HG02938 (cell line): ENCODE measurements around the gene PIGV.

ENCODE experiments used
- ATAC-seq: cut with Tn5 transposase; IDR thresholded peaks from one replicate; pipeline ENCODE4 v1.9.1; 2021; ENCODE audit warnings: mild to moderate bottlenecking, moderate library complexity; ENCODE audit not compliant: unreplicated experiment

Gene PIGV

DNA sequence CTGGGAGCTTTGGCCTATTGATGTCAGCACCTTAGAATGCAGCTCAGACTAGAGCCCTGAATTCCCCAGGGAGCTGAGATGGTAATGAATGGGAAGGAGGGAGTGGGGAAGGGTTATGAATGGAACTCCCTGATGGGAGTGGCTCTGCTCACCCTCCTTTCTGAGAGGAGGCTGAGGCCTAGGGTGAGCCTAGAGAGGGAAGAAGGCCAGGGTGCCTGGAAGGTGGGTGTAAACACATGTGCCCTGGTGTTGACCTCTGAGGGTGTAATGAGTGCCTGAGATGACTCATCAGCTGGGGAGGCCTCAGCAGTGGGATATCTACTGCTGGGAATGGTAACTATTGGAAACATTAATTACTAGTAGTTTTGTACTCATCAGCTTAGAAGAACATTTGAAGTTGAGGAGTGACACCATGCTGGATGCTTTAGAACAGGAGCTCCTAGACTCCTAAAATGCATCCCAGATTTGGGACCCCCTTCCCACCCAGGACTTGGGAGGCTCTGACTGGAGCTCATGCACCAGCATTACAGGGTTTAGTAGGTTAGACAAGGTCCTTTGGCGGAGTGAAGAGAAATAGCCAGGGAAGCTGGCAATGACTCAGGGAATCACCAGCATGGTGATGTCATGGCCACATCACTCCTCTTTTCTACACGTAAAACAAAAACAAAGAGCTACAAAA is 16.0 kb upstream of the PIGV start:
- ATAC-seq: no peak

DNA sequence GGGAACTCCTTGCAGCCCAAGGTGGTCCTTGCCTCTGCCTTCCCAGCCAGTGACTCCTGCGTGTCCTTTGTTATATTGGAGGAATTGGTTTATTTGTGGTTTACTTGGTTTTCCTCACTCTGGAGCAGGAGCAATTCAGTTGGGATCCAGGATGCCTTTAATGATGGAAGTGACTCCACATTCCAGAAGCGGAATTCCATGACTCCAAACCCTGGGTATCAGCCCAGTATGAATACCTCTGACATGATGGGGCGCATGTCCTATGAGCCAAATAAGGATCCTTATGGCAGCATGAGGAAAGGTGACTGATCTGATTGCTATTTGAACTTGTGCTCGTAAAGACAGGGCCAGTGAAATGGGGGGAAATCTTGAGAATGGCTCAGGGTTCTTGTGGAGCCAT is 15.1 kb upstream of the PIGV start:
- no peak for ATAC-seq

DNA sequence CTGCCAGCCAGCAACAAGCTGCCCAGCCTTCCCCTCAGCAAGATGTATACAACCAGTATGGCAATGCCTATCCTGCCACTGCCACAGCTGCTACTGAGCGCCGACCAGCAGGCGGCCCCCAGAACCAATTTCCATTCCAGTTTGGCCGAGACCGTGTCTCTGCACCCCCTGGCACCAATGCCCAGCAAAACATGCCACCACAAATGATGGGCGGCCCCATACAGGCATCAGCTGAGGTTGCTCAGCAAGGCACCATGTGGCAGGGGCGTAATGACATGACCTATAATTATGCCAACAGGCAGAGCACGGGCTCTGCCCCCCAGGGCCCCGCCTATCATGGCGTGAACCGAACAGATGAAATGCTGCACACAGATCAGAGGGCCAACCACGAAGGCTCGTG is 13.3 kb upstream of the PIGV start:
- no peak for ATAC-seq

DNA sequence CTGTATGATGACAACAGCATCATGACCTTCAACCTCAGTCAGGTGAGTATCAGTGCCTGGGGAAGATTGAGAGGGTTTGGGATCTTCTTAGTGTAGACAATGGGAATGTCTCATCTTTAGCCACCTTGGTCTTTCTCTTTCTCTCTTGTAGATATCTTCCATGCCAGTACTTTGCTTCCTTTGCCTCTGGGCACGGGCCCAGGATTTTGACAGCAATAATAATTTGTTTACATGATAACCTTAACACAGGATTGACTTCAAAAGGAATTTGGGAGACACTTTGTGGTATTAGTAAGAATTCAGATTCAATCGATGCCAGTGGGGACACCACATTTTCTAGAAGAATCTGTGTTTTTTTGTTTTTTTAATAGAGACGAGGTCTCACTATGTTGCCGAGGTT is 12.1 kb upstream of the PIGV start:
- no peak for ATAC-seq

DNA sequence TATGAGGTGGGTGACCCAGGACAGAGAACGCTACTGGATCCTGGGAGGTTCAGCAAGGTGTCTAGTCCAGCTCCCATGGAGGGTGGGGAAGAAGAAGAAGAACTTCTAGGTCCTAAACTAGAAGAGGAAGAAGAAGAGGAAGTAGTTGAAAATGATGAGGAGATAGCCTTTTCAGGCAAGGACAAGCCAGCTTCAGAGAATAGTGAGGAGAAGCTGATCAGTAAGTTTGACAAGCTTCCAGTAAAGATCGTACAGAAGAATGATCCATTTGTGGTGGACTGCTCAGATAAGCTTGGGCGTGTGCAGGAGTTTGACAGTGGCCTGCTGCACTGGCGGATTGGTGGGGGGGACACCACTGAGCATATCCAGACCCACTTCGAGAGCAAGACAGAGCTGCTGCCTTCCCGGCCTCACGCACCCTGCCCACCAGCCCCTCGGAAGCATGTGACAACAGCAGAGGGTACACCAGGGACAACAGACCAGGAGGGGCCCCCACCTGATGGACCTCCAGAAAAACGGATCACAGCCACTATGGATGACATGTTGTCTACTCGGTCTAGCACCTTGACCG is 8.6 kb upstream of the PIGV start:
- ATAC-seq: no peak

DNA sequence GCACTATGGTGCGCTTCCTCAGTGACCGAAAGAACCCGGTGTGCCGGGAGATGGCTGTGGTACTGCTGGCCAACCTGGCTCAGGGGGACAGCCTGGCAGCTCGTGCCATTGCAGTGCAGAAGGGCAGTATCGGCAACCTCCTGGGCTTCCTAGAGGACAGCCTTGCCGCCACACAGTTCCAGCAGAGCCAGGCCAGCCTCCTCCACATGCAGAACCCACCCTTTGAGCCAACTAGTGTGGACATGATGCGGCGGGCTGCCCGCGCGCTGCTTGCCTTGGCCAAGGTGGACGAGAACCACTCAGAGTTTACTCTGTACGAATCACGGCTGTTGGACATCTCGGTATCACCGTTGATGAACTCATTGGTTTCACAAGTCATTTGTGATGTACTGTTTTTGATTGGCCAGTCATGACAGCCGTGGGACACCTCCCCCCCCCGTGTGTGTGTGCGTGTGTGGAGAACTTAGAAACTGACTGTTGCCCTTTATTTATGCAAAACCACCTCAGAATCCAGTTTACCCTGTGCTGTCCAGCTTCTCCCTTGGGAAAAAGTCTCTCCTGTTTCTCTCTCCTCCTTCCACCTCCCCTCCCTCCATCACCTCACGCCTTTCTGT is 7.3 kb upstream of the PIGV start:
- ATAC-seq: no peak

GRCh38 chr1:26781206-26781825 is 6.4 kb upstream of the PIGV start:
- ATAC-seq: no peak

- no peak for ATAC-seq
Observed at GRCh38 chr1:26782521-26783212, 5.1 kb upstream of the PIGV start.

DNA sequence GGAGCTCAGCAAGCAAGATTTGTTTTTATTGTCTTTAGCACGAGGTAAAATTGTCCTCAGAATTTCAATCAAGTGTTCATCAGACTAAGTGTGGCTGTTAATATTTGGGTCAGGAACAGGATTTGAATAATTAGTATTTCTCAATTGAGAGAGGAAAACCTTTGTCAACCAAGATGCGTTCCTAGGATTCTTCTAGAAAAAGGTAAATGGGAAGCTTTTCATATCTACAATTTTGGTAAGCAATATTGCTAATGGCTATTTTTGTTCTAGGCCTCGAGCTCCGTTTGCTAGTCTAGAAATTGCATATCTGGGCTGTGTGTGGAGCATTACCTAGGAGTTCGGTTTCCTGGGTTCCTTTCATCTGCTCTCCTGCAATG is 4.1 kb upstream of the PIGV start:
- no peak for ATAC-seq

DNA sequence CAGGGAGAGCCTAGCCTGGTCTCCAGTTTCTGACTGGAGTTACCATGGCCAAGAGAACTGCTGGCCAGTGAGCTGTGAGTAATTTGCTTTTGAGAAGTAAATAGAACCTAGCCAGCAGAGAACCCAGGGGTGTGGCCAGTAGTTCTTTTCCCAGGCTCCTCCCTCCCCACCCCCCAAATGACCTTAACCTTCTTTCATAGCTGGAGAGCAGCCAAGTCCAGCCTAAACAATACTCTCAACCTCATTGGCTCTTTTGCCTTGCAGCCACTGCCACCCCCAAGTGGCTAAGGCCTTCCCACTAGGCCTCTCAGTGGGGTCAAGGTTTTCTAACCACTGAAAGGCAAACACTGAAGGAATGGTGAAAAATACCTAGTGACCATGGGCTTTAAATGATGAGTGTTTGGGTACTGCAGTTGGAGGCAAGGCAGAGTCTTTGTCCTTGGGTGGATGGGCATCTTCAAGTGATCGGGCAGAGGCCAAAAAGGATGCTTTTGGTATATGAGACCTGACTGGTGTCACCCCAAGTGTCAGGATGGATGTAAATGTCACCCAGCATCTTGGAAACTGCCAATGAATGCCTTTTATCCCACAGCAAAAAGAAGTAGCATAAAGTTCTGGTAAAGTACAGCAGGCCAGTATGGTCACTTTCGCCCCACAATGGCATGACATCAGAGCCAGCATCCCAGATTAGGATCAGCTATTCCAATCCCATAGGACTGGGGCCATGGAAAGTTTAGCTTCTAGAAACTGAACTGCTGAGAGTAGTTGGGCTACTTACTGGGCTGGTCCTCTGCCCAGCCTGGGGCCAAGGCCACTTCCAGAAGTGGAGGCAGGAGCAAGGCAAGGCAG is 3.5 kb upstream of the PIGV start:
- no peak for ATAC-seq

- no peak for ATAC-seq
Observed at GRCh38 chr1:26784886-26785285, 2.9 kb upstream of the PIGV start.

DNA sequence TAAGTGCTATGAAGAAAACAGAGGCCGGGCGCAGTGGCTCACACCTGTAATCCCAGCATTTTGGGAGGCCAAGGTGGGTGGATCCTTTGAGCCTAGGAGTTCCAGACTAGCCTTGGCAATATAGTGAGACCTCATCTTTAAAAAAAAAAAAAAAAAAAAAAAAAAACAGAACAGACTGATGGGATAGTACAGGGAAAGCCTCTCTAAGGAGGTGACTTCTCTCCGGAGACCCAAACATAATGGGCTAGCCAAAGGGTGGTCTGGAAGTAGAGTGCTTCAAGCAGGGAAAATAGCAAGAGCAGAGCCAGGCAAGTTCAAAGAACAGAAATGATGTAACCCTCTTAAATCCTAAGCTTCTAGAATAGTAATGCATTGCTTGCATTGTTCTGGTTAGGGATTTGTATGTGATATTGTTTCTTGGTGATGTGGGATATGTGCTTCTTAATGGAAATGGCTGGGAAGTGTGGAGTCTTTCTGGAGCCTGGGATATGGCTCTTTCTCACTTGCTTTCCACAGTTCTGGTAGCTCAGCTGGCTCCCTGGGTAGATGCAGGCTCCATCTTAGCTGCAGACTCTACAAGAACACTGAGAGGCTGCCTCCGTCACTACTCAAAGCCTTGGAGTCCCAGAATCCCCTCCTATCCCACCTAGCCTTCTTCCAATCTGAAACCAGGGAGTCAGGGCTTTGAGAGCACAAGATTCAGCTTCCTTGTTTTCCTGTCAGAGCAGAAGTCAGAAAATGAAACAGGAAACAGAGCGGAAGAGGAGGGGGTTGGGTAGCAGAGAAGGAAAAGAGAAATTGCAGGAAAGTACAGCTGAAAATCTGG is 1.9 kb upstream of the PIGV start:
- no peak for ATAC-seq

GRCh38 chr1:26786437-26787380 is 1.0 kb upstream of the PIGV start:
- peak; percentile 3 for ATAC-seq

DNA sequence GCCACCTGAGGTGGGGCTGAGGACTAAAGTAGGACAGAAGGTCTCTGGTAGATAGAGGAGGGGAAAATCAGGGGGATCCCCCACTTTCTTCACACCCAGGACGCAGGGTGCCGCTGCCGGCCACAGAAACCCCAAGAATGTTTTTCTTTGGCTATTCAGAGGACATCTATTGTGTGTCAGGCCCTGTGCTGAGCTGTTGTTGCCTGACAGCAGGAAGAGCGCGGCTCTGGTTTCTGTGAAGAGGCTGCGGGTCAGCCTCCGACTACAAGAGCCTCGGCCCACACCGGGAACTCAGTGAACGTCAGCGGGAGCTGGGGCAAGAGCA is 407 bp upstream of the PIGV start:
- ATAC-seq: peak; percentile 35

GRCh38 chr1:26788515-26788785 is 700 bp downstream of the PIGV start:
- no peak for ATAC-seq

DNA sequence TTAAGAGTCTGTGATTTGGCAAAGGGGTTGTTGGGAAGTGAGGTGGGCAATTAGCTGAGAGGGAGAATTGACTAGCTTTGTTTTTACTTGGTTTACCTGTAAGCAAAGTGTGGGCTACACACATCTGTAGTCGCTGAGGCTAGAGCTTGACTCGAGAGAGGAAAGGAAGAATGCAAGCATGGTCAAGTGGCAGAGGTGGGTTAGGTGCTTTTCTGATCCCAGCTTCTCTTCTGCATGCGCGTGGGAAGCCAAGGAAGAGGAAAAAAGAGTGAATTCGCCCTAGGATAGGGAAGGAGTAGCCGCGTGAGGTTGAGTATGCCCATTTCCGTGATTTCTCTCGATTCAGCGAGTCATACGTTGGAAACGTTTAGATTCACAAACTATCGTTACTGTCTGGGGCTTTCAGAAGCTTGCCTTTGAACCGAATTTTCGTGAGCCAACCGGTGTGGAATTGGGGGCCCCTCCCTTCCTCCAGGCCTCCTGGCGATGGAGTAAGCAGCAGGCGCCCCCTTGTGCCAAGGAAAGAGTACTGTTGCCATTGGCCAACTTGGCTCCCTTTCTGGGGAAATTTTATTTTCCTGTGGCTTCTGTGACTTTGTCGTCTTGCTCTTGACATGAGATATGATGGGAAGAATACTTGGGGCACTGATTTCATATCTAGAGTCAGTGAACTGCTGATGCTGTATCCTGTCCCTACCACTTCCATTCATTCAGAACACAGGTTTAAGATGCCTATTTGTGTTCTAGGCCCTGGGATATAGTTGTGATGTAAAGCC is 1.3 kb downstream of the PIGV start:
- no peak for ATAC-seq

GRCh38 chr1:26789612-26789865 is 1.8 kb downstream of the PIGV start:
- no peak for ATAC-seq

GRCh38 chr1:26789931-26790330 is 2.2 kb downstream of the PIGV start:
- ATAC-seq: no peak

- no peak for ATAC-seq
Observed at GRCh38 chr1:26790551-26790953, 2.8 kb downstream of the PIGV start.
